SK-N-SH (cell line): ENCODE results near the gene SUFU. TPM values are rescaled to one million over a fixed set of nuclear protein-coding genes. Genes with fewer than 3 reads are reported as not detected.

Source experiments
- CTCF ChIA-PET: fragments of 300-600, 350-600 bp; formaldehyde crosslinking; extraction: SDS; loops from one replicate; lab custom pipeline; 2021; lab: Yijun Ruan, JAX
- POLR2A ChIA-PET: fragments of 350-600 bp; sonication (Branson Sonifier 250); formaldehyde crosslinking; extraction: SDS; loops from one replicate; lab custom pipeline; 2020; ENCODE audit warnings: antibody characterized with exemption, inconsistent platforms; lab: Yijun Ruan, JAX
- DNase-seq: peaks from one replicate; pipeline ENCODE4 v3.0.0; 2012
- H2AFZ ChIP-seq: fragments of 200-600 bp; sonication (generic); 2 replicates; pipeline ENCODE4 v1.8.1; 2016; ENCODE audit warnings: antibody characterized with exemption, mild to moderate bottlenecking, low read depth
- H3F3A ChIP-seq: fragments of 200-600 bp; sonication (generic); replicated peaks from 2 replicates; pipeline ENCODE3; 2016; ENCODE audit warnings: antibody characterized with exemption, mild to moderate bottlenecking; ENCODE audit not compliant: insufficient read depth
- H3K27ac ChIP-seq, 2 experiments: fragments of 200-500 bp in 1 of 2; fragments of 200-600 bp in 1 of 2; sonication (Bioruptor generic) in 1 of 2; sonication (generic), shearing (Covaris generic) in 1 of 2; 2 replicates each; pipeline versions ENCODE4 v1.5.1 to v1.6.1; 2014 to 2016; ENCODE audit warnings: low read depth in 2 of 2, inconsistent platforms in 1 of 2, low read length in 1 of 2, mild to moderate bottlenecking in 1 of 2, mixed read lengths in 1 of 2
- H3K27me3 ChIP-seq: fragments of 200-600 bp; sonication (generic), shearing (Covaris generic); 2 replicates; pipeline ENCODE4 v1.6.1; 2016; ENCODE audit warnings: mixed run types; ENCODE audit not compliant: insufficient read depth
- H3K36me3 ChIP-seq, 2 experiments: fragments of 200-500 bp in 1 of 2; fragments of 200-600 bp in 1 of 2; sonication (Bioruptor generic) in 1 of 2; sonication (generic) in 1 of 2; replicated peaks in 1 of 2; 2 replicates each; pipeline versions ENCODE3 to v1.5.1; 2014 to 2016; ENCODE audit warnings: low read length in 1 of 2, mild to moderate bottlenecking in 1 of 2; ENCODE audit not compliant: insufficient read depth in 2 of 2, control insufficient read depth in 1 of 2
- H3K4me1 ChIP-seq, 2 experiments: fragments of 200-500 bp in 1 of 2; fragments of 200-600 bp in 1 of 2; sonication (Bioruptor generic) in 1 of 2; sonication (generic), shearing (Covaris generic) in 1 of 2; 2 replicates each; pipeline versions ENCODE4 v1.5.1 to v1.6.1; 2014 to 2016; ENCODE audit warnings: low read depth in 1 of 2, low read length in 1 of 2, mixed run types in 1 of 2; ENCODE audit not compliant: insufficient read depth in 2 of 2, control insufficient read depth in 1 of 2
- H3K4me2 ChIP-seq: fragments of 200-600 bp; sonication (generic), shearing (Covaris generic); 2 replicates; pipeline ENCODE4 v1.6.1; 2017; ENCODE audit warnings: mixed run types
- H3K4me3 ChIP-seq, 2 experiments: fragments of 200-500 bp in 1 of 2; fragments of 200-600 bp in 1 of 2; sonication (Bioruptor generic) in 1 of 2; sonication (generic), shearing (Covaris generic) in 1 of 2; 2 replicates each; pipeline versions ENCODE4 v1.5.1 to v1.8.1; 2014 to 2016; ENCODE audit warnings: low read depth in 2 of 2, inconsistent platforms in 1 of 2, low read length in 1 of 2, mild to moderate bottlenecking in 1 of 2, mixed read lengths in 1 of 2, moderate library complexity in 1 of 2
- H3K79me2 ChIP-seq: fragments of 200-600 bp; sonication (generic); 2 replicates; pipeline ENCODE4 v1.8.1; 2017; ENCODE audit warnings: mild to moderate bottlenecking; ENCODE audit not compliant: insufficient read depth
- H3K9ac ChIP-seq: fragments of 200-600 bp; sonication (generic); 2 replicates; pipeline ENCODE4 v1.6.1; 2017; ENCODE audit warnings: mixed run types
- H3K9me2 ChIP-seq: fragments of 200-600 bp; sonication (generic); 2 replicates; pipeline ENCODE4 v1.6.1; 2017; ENCODE audit warnings: mixed run types
- H3K9me3 ChIP-seq: fragments of 200-600 bp; sonication (generic); 2 replicates; pipeline ENCODE4 v1.6.1; 2017; ENCODE audit warnings: mixed run types, mild to moderate bottlenecking, moderate library complexity
- H4K20me1 ChIP-seq: fragments of 200-600 bp; sonication (generic); 2 replicates; pipeline ENCODE4 v1.6.1; 2017; ENCODE audit warnings: mild to moderate bottlenecking, mixed run types; ENCODE audit not compliant: insufficient read depth
- ELF1 ChIP-seq: IDR thresholded peaks from 2 replicates; pipeline ENCODE4 v1.4.0; 2012
- JUND ChIP-seq: IDR thresholded peaks from 2 replicates; pipeline ENCODE4 v1.4.0; 2012
- NRF1 ChIP-seq: IDR thresholded peaks from 2 replicates; pipeline ENCODE4 v1.6.1; 2012; ENCODE audit warnings: low read depth, mild to moderate bottlenecking, low read length
- POLR2AphosphoS5 ChIP-seq: IDR thresholded peaks from 2 replicates; pipeline ENCODE4 v1.6.1; 2012; ENCODE audit warnings: low read depth, low read length
- RAD21 ChIP-seq: IDR thresholded peaks from 2 replicates; pipeline ENCODE4 v1.6.1; 2012; ENCODE audit warnings: mild to moderate bottlenecking, low read length
- RFX5 ChIP-seq: IDR thresholded peaks from 2 replicates; pipeline ENCODE4 v1.6.1; 2012; ENCODE audit warnings: mild to moderate bottlenecking, improper control_type of control experiment, low read length
- SIN3A ChIP-seq: IDR thresholded peaks from 2 replicates; pipeline ENCODE4 v1.6.1; 2012; ENCODE audit warnings: low read depth, mild to moderate bottlenecking, low read length, moderate library complexity, borderline replicate concordance
- TAF1 ChIP-seq: IDR thresholded peaks from 2 replicates; pipeline ENCODE4 v1.6.1; 2012; ENCODE audit warnings: low read depth, mild to moderate bottlenecking, low read length, moderate library complexity, borderline replicate concordance
- TEAD4 ChIP-seq: IDR thresholded peaks from 2 replicates; pipeline ENCODE4 v1.4.0; 2012; ENCODE audit warnings: mild to moderate bottlenecking, borderline replicate concordance; ENCODE audit not compliant: insufficient read depth
- WGBS: methylation state at CpG from one replicate; pipeline ENCODE4 v1.1.6; 2017; ENCODE audit warnings: low lambda C conversion rate; 5-methylcytosine and 5-hydroxymethylcytosine counted together
- polyA plus RNA-seq, 3 experiments: library from polyadenylated mRNA; depleted of rRNA; stranded (reverse); fragments of >200 nt; gene quantifications; 2 replicates each; pipeline ENCODE4 v1.2.3, GENCODE V29; 2012
- TF ChIP-seq, protein P1 (sequence below): IDR thresholded peaks from 2 replicates; pipeline ENCODE4 v1.6.1; 2012; ENCODE audit warnings: mild to moderate bottlenecking, low read depth, low read length, moderate library complexity
- TF ChIP-seq, protein P2 (sequence below): IDR thresholded peaks from 2 replicates; pipeline ENCODE4 v1.4.0; 2012; ENCODE audit warnings: low read depth, borderline replicate concordance
- TF ChIP-seq, protein P3 (sequence below): IDR thresholded peaks from 2 replicates; pipeline ENCODE4 v1.4.0; 2012; ENCODE audit warnings: low read depth, borderline replicate concordance
- TF ChIP-seq, protein P4 (sequence below): fragments of 200-600 bp; sonication (generic); IDR thresholded peaks from 2 replicates; pipeline ENCODE4 v1.6.1; 2017; ENCODE audit warnings: antibody characterized with exemption, mild to moderate bottlenecking, moderate library complexity

Gene SUFU
- polyA plus RNA-seq, 1 of the 3 experiments (the other 2 are of a cell fraction): 5.7 TPM

DNA sequence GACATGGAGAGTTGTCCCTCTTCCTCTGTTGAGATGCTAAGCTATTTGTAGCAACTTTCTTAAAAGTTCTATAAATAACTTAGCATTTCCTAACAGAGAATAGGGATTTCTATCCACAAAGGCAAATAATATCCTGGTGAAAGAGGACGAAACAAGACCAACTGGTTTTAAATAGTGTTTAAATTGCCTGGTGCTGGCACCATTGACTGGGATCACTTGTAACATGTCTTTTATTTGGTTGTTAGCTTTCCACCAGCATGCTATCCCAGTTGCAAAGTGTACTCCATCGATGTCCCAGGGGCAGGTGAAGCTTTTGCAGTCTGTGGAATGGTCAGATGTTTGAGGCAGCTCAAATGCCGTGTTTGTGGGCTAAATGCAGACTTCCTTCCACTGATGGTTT lies 3.7 kb downstream of the SUFU start (continued):
- TF ChIP-seq, protein P1, sequence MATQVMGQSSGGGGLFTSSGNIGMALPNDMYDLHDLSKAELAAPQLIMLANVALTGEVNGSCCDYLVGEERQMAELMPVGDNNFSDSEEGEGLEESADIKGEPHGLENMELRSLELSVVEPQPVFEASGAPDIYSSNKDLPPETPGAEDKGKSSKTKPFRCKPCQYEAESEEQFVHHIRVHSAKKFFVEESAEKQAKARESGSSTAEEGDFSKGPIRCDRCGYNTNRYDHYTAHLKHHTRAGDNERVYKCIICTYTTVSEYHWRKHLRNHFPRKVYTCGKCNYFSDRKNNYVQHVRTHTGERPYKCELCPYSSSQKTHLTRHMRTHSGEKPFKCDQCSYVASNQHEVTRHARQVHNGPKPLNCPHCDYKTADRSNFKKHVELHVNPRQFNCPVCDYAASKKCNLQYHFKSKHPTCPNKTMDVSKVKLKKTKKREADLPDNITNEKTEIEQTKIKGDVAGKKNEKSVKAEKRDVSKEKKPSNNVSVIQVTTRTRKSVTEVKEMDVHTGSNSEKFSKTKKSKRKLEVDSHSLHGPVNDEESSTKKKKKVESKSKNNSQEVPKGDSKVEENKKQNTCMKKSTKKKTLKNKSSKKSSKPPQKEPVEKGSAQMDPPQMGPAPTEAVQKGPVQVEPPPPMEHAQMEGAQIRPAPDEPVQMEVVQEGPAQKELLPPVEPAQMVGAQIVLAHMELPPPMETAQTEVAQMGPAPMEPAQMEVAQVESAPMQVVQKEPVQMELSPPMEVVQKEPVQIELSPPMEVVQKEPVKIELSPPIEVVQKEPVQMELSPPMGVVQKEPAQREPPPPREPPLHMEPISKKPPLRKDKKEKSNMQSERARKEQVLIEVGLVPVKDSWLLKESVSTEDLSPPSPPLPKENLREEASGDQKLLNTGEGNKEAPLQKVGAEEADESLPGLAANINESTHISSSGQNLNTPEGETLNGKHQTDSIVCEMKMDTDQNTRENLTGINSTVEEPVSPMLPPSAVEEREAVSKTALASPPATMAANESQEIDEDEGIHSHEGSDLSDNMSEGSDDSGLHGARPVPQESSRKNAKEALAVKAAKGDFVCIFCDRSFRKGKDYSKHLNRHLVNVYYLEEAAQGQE: no peak
- TF ChIP-seq, protein P2, sequence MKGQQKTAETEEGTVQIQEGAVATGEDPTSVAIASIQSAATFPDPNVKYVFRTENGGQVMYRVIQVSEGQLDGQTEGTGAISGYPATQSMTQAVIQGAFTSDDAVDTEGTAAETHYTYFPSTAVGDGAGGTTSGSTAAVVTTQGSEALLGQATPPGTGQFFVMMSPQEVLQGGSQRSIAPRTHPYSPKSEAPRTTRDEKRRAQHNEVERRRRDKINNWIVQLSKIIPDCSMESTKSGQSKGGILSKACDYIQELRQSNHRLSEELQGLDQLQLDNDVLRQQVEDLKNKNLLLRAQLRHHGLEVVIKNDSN: no peak
- TF ChIP-seq TAF1: no peak
- TF ChIP-seq, protein P3, sequence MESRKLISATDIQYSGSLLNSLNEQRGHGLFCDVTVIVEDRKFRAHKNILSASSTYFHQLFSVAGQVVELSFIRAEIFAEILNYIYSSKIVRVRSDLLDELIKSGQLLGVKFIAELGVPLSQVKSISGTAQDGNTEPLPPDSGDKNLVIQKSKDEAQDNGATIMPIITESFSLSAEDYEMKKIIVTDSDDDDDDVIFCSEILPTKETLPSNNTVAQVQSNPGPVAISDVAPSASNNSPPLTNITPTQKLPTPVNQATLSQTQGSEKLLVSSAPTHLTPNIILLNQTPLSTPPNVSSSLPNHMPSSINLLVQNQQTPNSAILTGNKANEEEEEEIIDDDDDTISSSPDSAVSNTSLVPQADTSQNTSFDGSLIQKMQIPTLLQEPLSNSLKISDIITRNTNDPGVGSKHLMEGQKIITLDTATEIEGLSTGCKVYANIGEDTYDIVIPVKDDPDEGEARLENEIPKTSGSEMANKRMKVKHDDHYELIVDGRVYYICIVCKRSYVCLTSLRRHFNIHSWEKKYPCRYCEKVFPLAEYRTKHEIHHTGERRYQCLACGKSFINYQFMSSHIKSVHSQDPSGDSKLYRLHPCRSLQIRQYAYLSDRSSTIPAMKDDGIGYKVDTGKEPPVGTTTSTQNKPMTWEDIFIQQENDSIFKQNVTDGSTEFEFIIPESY: no peak
- no peak for TF ChIP-seq ELF1
- TF ChIP-seq TEAD4: no peak
- no peak for TF ChIP-seq SIN3A
- TF ChIP-seq, protein P4, sequence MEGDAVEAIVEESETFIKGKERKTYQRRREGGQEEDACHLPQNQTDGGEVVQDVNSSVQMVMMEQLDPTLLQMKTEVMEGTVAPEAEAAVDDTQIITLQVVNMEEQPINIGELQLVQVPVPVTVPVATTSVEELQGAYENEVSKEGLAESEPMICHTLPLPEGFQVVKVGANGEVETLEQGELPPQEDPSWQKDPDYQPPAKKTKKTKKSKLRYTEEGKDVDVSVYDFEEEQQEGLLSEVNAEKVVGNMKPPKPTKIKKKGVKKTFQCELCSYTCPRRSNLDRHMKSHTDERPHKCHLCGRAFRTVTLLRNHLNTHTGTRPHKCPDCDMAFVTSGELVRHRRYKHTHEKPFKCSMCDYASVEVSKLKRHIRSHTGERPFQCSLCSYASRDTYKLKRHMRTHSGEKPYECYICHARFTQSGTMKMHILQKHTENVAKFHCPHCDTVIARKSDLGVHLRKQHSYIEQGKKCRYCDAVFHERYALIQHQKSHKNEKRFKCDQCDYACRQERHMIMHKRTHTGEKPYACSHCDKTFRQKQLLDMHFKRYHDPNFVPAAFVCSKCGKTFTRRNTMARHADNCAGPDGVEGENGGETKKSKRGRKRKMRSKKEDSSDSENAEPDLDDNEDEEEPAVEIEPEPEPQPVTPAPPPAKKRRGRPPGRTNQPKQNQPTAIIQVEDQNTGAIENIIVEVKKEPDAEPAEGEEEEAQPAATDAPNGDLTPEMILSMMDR: no peak
- TF ChIP-seq RFX5: no peak

DNA sequence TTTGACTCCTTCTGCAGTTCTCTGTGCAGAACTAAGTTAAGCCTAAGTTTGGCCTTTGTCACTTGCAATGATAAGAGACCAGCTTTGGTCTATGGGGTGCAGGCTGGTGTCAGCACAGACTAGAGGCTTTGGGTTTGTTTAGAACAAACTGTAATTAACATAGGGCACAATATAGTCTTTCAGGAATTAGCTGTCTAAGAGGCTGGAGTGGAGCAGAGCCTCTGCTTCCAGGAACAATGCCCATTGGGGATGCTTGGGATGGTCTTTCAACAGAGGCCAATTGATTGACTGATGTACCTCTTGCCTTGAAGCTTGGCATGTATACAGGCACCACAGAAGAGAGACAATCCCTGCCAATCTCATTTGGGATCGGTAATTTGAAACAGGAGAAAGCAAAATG lies 4.7 kb downstream of the SUFU start:
- 89% methylated on average over 1 of the region's 1 CpG for WGBS
- TF ChIP-seq RFX5 (no peak), POLR2AphosphoS5 (no peak), RAD21 (no peak), JUND (no peak), NRF1 (no peak), TAF1 (no peak)
- TF ChIP-seq, protein P1: no peak
- TF ChIP-seq, all 33 proteins: peak for 0
- no peak for DNase-seq
- POLR2A ChIA-PET: no interaction called here
- Histone ChIP-seq H3K27me3 (no peaks in the 10 kb centered on the region), H3F3A (peaks cover 8% of the 10 kb centered on the region), H3K9ac (no peak overlapping the region), H3K4me3 (no peak overlapping the region), H3K4me1 (peaks cover 10% of the 10 kb centered on the region in 2 experiments; a peak in 3 of 4 replicates), H3K79me2 (peaks cover 47% of the 10 kb centered on the region), H3K9me3 (no peaks in the 10 kb centered on the region), H3K9me2 (no peaks in the 10 kb centered on the region), H3K4me2 (no peak overlapping the region), H3K27ac (no peak overlapping the region), H4K20me1 (peaks cover 10% of the 10 kb centered on the region), H3K36me3 (peaks cover 18 to 22% of the 10 kb centered on the region in 2 experiments), H2AFZ (no peak overlapping the region)
- CTCF ChIA-PET: interaction anchor here (0.9 to 2.7 kb wide), 4 partner anchors 14 to 79 kb away, joined by 3 to 15 read pairs (median 3); no protein-coding TSS in a partner anchor
